GM23248 (cell line): Measurements from ENCODE around the gene TFPI.

Experiments
- EZH2 ChIP-seq: fragments of 200-600 bp; sonication (generic); IDR thresholded peaks from 2 replicates; pipeline ENCODE4 v1.6.1; 2018; ENCODE audit warnings: antibody characterized with exemption, mild to moderate bottlenecking; ENCODE audit not compliant: insufficient read depth, poor library complexity, severe bottlenecking
- EZH2phosphoT487 ChIP-seq: fragments of 200-600 bp; sonication (generic); IDR thresholded peaks from 2 replicates; pipeline ENCODE4 v1.6.1; 2018; ENCODE audit warnings: antibody characterized with exemption, moderate library complexity, mild to moderate bottlenecking, low read depth; ENCODE audit not compliant: insufficient read depth

- TF ChIP-seq EZH2phosphoT487 (no peak), EZH2 (no peak)
Measured at GRCh38 chr2:187514930-187515329, 39.3 kb downstream of the TFPI start.
